Embryonic facial prominence (tissue), 1 donor: ENCODE data around the gene BOK.
"Not testable (repeated sequence)": the region's sequence is repeated elsewhere in the genome, so short reads cannot be mapped to it uniquely, and the experiment has no call there.

Experiments used
- DNase-seq: peaks from one replicate; pipeline ENCODE4 v3.0.0-alpha.2; 2016; ENCODE audit errors: extremely low spot score

BOK gene

DNA sequence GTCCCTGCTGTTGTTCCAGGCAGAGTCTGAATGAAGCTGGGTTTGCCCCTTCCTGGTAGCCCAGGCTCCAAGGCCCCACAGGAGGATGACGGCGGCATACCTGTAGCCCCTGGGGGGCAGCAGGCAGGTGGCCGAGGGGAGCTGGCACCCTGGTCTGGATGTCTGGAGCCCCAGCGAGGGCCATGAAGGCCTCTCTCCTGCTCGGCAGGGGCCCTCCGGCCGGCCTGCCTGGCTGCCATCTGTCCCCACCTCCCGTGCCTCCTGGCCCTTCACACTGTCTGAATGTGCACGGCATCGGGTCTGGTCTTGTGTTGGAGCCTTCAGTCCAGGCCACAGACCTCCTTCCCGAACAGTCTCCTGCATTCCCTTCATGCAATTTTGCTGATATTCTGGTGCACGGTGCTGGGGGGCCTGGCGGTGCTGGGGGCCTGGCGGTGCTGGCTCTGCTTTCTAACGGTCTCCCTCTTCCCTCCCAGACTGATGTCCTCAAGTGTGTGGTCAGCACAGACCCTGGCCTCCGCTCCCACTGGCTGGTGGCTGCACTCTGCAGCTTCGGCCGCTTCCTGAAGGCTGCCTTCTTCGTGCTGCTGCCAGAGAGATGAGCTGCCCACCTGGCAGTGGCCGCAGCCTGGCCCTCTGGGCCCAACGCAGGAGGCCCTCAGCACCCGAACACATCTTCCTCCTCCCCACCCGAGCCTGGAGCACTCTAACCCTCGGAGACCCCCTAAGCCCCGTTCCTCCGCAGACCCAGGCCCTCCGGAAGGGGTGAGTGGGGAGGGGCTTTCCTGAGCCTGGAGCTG, 13.5 kb downstream of the BOK start:
- no peak for DNase-seq

DNA sequence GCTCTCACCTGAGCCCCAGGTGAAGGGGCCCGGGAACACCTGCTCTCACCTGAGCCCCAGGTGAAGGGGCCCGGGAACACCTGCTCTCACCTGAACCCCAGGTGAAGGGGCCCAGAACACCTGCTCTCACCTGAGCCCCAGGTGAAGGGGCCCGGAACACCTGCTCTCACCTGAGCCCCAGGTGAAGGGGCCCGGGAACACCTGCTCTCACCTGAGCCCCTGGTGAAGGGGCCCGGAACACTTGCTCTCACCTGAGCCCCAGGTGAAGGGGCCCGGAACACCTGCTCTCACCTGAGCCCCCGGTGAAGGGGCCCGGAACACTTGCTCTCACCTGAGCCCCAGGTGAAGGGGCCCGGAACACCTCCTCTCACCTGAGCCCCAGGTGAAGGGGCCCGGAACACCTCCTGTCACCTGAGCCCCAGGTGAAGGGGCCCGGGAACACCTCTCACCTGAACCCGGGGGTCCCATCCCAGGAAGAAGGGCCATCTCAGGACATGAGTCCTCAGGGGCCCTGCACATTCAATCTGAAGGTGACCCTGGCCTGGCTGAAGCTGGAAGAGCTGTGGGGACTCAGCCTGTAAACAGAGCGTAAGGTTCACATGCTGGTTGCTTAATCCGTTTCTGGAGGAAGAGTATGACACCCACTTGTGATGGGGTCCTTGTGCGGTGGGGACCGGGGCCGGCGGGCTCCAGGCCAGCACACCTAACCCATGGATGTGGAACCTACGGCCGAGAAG, 14.5 kb downstream of the BOK start:
- not testable (repeated sequence) for DNase-seq

GRCh38 chr2:241573741-241574140, 15.2 kb downstream of the BOK start:
- DNase-seq: no peak

DNA sequence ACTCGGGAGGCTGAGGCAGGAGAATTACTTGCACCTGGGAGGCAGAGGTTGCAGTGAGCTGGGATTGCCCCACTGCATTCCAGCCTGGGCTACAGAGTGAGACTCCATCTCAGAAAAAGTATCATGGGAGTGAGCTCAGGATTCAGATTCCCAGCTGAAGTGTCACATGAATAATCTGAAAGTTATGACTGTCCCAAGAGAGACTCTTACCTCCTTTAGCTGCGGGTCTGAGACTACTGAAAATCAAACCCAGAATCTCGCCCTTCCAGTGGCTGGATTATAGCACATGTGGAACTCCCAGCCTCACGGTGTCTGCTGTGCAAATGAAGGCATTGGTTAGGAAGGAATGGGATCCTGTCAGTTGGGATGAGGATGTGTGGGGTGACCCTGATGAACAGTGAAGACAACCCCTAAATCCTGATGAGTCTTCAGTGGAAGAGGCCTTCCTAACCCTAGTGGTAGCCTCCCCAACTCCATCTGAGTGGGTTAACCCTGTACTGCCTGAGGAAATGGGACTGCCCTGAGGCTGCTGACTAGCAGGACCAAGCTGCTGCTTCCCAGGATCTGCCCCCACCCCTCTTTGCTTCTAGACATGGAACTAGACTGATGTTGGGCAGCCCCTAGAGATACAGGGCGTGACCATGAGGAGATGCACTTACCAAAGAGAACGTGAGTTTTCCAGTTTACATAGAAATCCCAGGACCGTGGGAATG, 16.5 kb downstream of the BOK start:
- DNase-seq: no peak

- DNase-seq: no peak
Measured at GRCh38 chr2:241575624-241576292, 17.2 kb downstream of the BOK start.

GRCh38 chr2:241576293-241576654, 17.7 kb downstream of the BOK start:
- no peak for DNase-seq

GRCh38 chr2:241577413-241578122, 19.0 kb downstream of the BOK start:
- no peak for DNase-seq

DNA sequence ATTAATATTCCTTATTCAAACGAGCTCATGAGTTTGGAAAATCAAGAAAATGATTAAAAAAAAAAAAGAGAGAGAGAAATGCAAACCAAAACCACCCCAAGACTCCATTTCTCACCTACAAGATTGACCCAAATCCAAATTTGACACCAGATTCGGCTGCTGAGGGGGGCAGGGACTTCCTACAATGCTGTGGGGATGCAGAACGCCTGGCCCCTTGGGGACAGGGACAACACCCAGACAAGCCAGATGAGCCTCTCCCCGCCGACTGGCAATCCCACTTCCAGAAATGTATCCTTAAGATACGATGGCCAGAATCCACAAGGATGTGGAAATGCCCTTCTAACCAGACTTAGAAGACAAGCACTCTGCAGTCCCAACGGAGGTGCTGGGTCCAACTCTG, 20.7 kb downstream of the BOK start:
- DNase-seq: no peak

DNA sequence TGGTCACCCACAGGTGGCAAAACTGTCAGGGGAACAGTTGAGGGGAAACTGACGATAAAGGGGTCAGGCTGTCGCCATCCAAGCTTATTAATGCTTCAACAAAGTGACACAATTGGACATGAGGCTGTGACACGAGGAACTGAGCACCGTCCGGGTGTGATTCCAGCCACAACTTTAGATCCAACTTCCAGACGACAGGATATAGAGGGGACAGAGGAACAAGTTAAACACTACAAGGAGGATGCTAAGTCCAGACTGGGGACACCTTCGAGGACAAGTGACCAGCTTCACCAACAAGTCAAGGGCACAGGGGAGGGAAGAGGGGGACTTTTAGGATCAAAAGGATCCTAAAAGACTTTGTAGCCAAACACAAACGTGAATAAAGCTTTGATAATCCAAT, 23.8 kb downstream of the BOK start:
- no peak for DNase-seq

GRCh38 chr2:241582806-241583205, 24.3 kb downstream of the BOK start:
- no peak for DNase-seq

GRCh38 chr2:241584436-241584835, 25.9 kb downstream of the BOK start:
- DNase-seq: no peak

GRCh38 chr2:241586564-241587264, 28.2 kb downstream of the BOK start:
- no peak for DNase-seq

DNA sequence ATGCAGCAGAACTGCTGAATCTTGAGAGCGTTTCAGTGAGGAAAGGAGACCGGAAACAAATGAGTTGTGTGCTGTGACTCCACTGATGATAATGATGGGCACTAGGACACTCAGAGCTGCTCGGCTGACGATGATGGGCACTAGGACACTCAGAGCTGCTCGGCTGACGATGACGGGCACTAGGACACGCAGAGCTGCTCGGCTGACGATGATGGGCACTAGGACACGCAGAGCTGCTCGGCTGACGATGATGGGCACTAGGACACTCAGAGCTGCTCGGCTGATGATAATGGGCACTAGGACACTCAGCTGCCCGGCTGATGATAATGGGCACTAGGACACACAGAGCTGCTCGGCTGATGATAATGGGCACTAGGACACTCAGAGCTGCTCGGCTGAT, 31.3 kb downstream of the BOK start:
- not testable (repeated sequence) for DNase-seq

DNA sequence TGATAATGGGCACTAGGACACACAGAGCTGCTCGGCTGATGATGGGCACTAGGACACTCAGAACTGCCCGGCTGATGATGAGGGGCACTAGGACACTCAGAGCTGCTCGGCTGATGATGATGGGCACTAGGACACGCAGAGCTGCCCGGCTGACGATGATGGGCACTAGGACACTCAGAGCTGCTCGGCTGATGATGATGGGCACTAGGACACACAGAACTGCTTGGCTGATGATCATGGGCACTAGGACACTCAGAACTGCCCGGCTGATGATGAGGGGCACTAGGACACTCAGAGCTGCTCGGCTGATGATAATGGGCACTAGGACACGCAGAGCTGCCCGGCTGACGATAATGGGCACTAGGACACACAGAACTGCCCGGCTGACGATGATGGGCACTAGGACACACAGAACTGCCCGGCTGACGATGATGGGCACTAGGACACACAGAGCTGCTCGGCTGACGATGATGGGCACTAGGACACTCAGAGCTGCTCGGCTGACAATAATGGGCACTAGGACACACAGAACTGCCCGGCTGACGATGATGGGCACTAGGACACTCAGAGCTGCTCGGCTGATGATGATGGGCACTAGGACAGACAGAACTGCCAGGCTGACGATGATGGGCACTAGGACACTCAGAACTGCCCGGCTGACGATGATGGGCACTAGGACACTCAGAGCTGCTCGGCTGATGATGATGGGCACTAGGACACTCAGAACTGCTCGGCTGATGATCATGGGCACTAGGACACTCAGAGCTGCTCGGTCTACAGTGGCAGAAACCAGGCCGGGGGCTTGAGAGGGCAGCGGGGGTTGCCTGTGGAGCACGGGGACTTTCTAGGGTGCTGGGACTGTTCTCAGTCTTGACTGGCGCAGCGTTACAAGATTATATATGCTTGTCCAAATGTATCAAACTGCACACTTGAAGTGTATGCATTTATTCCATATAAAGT, 32.2 kb downstream of the BOK start:
- not testable (repeated sequence) for DNase-seq

GRCh38 chr2:241592126-241592845, 33.7 kb downstream of the BOK start:
- no peak for DNase-seq

GRCh38 chr2:241593271-241593670, 34.7 kb downstream of the BOK start:
- DNase-seq: no peak

DNA sequence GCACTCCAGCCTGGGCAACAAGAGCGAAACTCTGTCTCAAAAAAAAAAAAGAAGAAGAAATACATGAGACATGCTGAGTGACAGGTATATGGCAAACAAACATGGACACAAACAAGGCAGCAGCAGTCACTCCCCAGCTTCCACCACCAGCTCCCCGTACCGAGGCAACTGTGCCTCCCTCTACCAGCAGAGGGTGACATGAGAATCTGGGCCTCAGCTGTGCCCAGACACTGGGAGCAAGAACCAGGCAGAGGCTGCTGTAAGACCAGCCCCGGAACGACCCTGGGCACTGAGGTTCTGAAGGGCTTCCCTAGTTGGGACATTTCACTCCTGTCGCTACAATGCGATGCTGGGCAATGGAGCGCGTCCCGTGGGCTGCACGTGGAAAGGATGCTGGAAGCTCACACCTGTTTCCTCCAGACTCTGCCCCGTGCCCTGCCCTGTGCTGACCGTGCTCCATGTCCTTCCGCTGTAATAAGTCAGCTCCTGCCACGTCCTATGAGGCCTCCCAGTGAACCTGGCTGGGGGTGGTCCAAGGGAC, 37.1 kb downstream of the BOK start:
- DNase-seq: no peak

GRCh38 chr2:241597561-241597960, 39.0 kb downstream of the BOK start:
- no peak for DNase-seq

DNA sequence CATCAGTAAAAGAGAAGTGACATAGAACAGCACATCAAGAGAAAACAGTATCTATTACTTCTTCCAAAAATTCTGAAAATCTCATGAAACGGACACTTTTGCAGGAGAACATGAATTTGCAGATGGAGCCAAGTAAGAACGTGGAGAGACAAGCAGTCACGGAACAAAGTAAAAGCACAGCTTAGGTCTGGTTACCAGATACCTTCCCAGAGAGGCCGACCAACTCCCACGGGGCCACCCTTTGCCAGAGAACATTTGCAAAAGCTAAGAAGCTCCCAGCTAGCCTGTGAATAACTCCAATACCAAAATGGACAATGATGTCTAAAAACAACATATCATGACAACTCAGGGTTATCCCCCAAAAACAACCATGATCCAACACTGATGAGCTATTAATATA, 39.5 kb downstream of the BOK start:
- no peak for DNase-seq
